Mucosa of stomach (tissue), 1 donor: ENCODE results near the gene ARHGEF4.

Source experiments
- H3K27me3 ChIP-seq: one replicate; pipeline ENCODE4 v1.7.0; 2013; ENCODE audit warnings: mild to moderate bottlenecking, low read length; ENCODE audit not compliant: control insufficient read depth, insufficient read depth
- H3K36me3 ChIP-seq: one replicate; pipeline ENCODE4 v1.7.0; 2013; ENCODE audit warnings: low read length; ENCODE audit not compliant: control insufficient read depth, insufficient read depth
- H3K4me1 ChIP-seq: one replicate; pipeline ENCODE4 v1.7.0; 2013; ENCODE audit warnings: mild to moderate bottlenecking, low read length; ENCODE audit not compliant: control insufficient read depth, insufficient read depth
- H3K4me3 ChIP-seq: one replicate; pipeline ENCODE4 v1.7.0; 2013; ENCODE audit warnings: low read length
- H3K9ac ChIP-seq: one replicate; pipeline ENCODE4 v1.7.0; 2013; ENCODE audit warnings: mild to moderate bottlenecking, low read length, moderate library complexity
- H3K9me3 ChIP-seq: one replicate; pipeline ENCODE4 v1.7.0; 2013; ENCODE audit warnings: mild to moderate bottlenecking, low read length, moderate library complexity; ENCODE audit not compliant: control insufficient read depth
- donor health status: Pancreatic carcinoma.

Gene ARHGEF4

DNA sequence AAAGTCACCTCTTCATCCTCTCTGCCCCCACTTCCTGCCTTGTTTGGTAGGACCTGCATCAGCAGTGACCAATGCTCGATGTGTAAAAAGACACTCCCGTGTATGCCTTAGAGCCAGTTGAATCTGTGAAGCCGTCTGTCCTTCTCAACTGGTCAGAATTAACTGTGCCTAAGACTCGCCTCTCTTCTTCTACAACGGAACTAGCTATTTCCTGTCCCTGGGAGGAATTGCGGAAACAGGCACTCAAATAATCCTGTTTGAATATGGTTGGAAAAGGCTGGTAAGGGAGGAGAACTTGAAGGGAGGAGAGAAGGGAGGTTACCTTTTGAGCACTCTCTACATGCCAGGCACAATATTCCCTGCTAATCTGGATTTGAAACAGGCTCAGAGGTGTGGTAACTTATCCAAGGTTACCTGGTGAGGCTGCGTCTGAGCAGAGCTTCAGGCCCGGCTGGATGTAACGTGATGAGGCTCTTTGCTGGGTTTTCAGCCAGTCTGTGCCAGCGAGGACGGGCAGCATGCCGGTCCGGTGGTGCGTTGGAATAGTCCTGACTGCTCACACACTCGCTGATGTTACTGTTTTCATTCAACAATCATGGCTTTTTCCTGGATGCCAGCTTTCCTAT, 129.5 kb downstream of the ARHGEF4 start:
- no peak overlapping the region for H3K4me3 ChIP-seq
- H3K27me3 ChIP-seq = peaks cover 38% of the 10 kb centered on the region
- H3K9me3 ChIP-seq = no peaks in the 10 kb centered on the region
- no peaks in the 10 kb centered on the region for H3K36me3 ChIP-seq
- H3K4me1 ChIP-seq = peaks cover 3% of the 10 kb centered on the region
- H3K9ac ChIP-seq = no peak overlapping the region

- peaks cover 34% of the 10 kb centered on the region for H3K27me3 ChIP-seq
- peaks cover 3% of the 10 kb centered on the region for H3K4me1 ChIP-seq
- no peaks in the 10 kb centered on the region for H3K9me3 ChIP-seq
- H3K9ac ChIP-seq = no peak overlapping the region
- H3K36me3 ChIP-seq = no peaks in the 10 kb centered on the region
- no peak overlapping the region for H3K4me3 ChIP-seq
Observed at GRCh38 chr2:130966775-130967490, 130.2 kb downstream of the ARHGEF4 start.

- Histone ChIP-seq H3K27me3 (no peaks in the 10 kb centered on the region), H3K4me1 (no peaks in the 10 kb centered on the region), H3K36me3 (no peaks in the 10 kb centered on the region), H3K9me3 (no peaks in the 10 kb centered on the region), H3K9ac (no peak overlapping the region), H3K4me3 (no peak overlapping the region)
Observed at GRCh38 chr2:130972410-130972809, 135.7 kb downstream of the ARHGEF4 start.

DNA sequence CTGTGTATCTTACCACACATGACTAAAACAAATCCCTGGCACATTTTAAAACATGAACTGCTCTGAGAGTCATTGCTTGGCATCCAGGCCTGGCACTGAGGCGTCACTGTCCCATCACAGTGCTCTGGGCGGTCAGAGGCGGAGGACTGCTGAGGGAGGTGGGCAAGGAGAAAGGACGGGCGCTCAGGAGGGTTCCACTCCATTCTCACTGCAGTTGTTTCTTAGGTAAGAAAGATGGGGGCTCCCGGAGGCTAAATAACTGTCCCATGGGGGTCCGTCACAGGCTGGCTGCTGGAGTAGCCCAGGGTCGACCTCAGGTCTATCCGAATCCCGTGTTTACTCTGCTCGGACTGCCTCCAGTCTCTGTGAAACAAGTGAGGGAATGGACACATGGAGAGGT, 139.0 kb downstream of the ARHGEF4 start:
- H3K27me3 ChIP-seq = no peaks in the 10 kb centered on the region
- no peak overlapping the region for H3K9ac ChIP-seq
- no peaks in the 10 kb centered on the region for H3K4me1 ChIP-seq
- H3K9me3 ChIP-seq = no peaks in the 10 kb centered on the region
- H3K36me3 ChIP-seq = no peaks in the 10 kb centered on the region
- H3K4me3 ChIP-seq = no peak overlapping the region

DNA sequence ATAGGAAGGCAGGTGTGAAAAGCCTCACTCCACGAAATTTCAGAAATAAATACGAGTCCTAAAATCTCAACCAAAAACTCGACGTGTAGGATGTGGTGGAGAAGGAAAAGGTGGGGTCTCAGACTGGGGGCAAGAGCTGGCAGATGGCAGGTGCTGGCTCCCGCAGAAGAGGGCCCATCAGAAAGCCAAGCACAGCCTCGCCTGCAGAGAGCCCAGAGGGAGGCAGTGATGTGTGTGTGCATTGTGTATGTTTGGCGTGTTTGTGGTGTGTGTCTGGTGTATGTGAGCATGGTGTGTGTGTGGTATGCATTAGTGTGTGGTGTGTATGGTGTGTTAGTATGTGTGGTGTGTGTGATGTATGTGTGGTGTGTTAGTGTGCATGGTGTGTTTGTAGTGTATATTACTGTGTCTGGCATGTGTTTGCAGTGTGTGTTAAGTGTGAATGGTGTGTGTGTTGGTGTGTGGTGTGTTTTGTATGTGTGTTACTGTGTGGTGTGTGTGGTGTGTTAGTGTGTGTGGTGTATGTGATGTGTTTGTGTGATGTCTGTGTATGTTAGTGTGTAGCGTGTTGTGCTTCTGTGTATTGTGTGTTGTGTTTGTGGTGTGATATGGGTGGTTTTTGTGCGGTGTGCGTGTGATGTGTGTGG, 140.0 kb downstream of the ARHGEF4 start:
- no peaks in the 10 kb centered on the region for H3K4me1 ChIP-seq
- no peaks in the 10 kb centered on the region for H3K36me3 ChIP-seq

DNA sequence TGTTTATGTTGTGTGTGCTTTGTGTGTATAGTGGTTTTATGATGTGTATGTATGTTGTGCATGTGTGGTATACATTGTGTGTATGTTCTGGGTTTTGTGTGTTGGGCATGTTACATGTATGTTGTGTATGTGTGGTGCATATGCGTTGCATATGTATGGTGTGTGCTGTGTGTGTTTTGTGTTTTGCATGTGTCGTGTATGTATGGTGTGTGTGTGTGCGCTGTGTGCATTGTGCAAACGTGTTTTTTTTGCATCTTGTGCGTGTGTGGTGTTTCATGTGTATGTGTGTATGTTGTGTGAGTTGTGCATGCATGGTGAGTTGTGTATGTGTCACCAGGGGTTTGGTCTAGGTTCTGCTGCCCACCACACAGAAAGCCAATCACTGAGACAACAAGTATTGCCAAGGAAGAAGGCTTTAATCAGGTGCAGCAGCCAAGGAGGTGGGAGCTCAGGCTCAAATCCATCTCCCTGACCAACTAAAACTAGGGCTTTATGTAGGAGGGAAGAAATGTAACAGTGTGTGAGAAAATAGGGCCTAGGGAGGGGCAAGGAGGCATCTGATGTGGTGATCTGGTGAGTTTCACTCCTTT, 140.8 kb downstream of the ARHGEF4 start:
- H3K4me3 ChIP-seq = no peak overlapping the region
- H3K4me1 ChIP-seq = no peaks in the 10 kb centered on the region
- no peaks in the 10 kb centered on the region for H3K9me3 ChIP-seq
- no peaks in the 10 kb centered on the region for H3K36me3 ChIP-seq
- no peaks in the 10 kb centered on the region for H3K27me3 ChIP-seq
- H3K9ac ChIP-seq = no peak overlapping the region

More for the DNA sequence above, 140.0 kb downstream of the ARHGEF4 start:
- Histone ChIP-seq H3K9ac (no peak overlapping the region), H3K4me3 (no peak overlapping the region), H3K9me3 (no peaks in the 10 kb centered on the region), H3K27me3 (no peaks in the 10 kb centered on the region)

DNA sequence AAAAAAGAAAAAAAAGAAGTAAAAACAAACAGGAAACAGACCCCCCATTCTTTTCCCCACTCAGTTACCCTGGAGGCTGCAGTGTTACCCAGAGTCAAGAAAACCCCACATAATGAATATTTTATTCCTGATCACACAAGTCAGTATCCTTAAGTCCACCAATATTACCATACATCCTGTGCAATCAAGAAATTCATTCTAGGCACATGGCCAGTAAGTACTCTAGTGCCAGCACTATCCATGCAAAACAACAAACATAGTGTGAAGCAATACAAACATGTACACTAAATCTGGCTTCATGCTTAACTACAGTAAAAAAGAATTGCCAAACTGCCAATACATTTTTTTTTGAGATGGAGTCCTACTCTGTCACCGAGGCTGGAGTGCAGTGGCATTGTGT, 145.0 kb downstream of the ARHGEF4 start:
- no peaks in the 10 kb centered on the region for H3K27me3 ChIP-seq
- no peak overlapping the region for H3K9ac ChIP-seq
- H3K4me3 ChIP-seq = no peak overlapping the region
- no peaks in the 10 kb centered on the region for H3K9me3 ChIP-seq
- no peaks in the 10 kb centered on the region for H3K36me3 ChIP-seq
- H3K4me1 ChIP-seq = no peaks in the 10 kb centered on the region

DNA sequence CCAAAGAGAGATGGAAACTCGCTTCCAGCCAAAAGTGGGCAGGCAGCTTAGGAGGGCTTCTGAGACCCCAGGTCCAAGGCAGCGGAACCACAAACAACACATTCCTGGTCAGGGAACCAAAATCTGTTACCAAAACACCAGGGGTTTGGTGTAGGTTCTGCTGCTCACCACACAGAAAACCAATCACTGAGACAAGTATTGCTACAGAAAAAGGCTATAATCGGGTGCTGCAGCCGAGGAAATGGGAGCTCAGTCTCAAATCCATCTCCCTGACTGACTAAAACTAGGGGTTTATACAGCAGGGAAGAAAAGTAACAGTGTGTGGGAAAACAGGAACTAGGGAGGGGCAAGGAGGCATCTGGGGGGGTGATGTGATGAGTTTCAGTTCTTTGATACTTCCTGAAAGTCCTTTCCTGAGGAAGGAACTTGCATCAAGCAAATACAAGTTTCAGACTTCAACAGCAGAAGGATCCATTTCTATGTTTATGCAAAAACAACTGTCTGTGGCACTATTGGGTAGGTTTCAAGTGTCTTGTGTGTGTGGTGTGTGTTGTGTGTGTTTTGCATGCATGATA, 148.6 kb downstream of the ARHGEF4 start:
- no peak overlapping the region for H3K9ac ChIP-seq
- no peaks in the 10 kb centered on the region for H3K9me3 ChIP-seq
- H3K36me3 ChIP-seq = no peaks in the 10 kb centered on the region
- no peaks in the 10 kb centered on the region for H3K27me3 ChIP-seq
- H3K4me3 ChIP-seq = no peak overlapping the region
- H3K4me1 ChIP-seq = no peaks in the 10 kb centered on the region

GRCh38 chr2:130985831-130986649, 149.3 kb downstream of the ARHGEF4 start:
- Histone ChIP-seq H3K27me3 (no peaks in the 10 kb centered on the region), H3K36me3 (no peaks in the 10 kb centered on the region), H3K4me1 (no peaks in the 10 kb centered on the region), H3K9me3 (no peaks in the 10 kb centered on the region), H3K9ac (no peak overlapping the region), H3K4me3 (no peak overlapping the region)

- no peak overlapping the region for H3K9ac ChIP-seq
- no peaks in the 10 kb centered on the region for H3K36me3 ChIP-seq
- H3K4me1 ChIP-seq = no peaks in the 10 kb centered on the region
- H3K4me3 ChIP-seq = no peak overlapping the region
- H3K9me3 ChIP-seq = no peaks in the 10 kb centered on the region
- no peaks in the 10 kb centered on the region for H3K27me3 ChIP-seq
Observed at GRCh38 chr2:130986890-130987493, 150.3 kb downstream of the ARHGEF4 start.
